ENCODE results near the gene TPTE2.
"Not testable (repeated sequence)": the region's sequence is repeated elsewhere in the genome, so short reads cannot be mapped to it uniquely, and the experiment has no call there.

DNA sequence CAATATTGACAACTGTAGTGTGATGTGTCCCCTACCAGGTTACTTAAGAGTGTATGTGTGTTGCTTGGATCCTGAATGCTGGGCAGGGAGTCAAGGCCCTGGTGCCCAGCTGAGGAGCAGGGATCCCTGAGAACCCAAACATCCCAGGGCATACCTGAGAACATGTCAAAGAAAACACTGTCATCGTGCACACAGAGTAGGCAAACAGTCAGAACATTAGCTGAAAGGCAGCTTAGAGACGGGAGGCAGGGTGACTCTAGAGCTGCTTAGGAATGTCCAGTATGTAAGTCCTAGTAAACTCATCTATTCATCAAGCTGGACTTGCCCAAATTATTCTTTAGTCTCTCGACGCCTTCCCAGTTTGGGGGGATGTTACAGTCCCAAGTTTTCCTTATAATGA is 4.0 kb downstream of the TPTE2 start:
- TF ChIP-seq POLR2AphosphoS5 (IDR thresholded peaks at IDR 0.05; ENCODE audit: low read depth, low read length); POLR2A (IDR thresholded peaks at IDR 0.05; ENCODE audit: low read depth, low read length); POU2F2 (IDR thresholded peaks at IDR 0.05; ENCODE audit: low read depth, low read length); TAF1 (IDR thresholded peaks at IDR 0.05; ENCODE audit: low read depth, low read length); SPI1 (IDR thresholded peaks at IDR 0.05; ENCODE audit: low read depth, low read length); PAX5 (IDR thresholded peaks at IDR 0.05; ENCODE audit: insufficient read depth, low read length, severe bottlenecking): not testable (repeated sequence)
